COLO829 (cell line): ENCODE results near the gene RNF19B.
"Not testable (repeated sequence)": the region's sequence is repeated elsewhere in the genome, so short reads cannot be mapped to it uniquely, and the experiment has no call there.

Experiments used
- DNase-seq: peaks from one replicate; pipeline ENCODE4 v3.0.0; 2012; ENCODE audit warnings: low spot score

The RNF19B gene

GRCh38 chr1:32991819-32992488 lies 27.3 kb upstream of the RNF19B start:
- DNase-seq: no peak

GRCh38 chr1:32991386-32991785 lies 26.8 kb upstream of the RNF19B start:
- no peak for DNase-seq

DNA sequence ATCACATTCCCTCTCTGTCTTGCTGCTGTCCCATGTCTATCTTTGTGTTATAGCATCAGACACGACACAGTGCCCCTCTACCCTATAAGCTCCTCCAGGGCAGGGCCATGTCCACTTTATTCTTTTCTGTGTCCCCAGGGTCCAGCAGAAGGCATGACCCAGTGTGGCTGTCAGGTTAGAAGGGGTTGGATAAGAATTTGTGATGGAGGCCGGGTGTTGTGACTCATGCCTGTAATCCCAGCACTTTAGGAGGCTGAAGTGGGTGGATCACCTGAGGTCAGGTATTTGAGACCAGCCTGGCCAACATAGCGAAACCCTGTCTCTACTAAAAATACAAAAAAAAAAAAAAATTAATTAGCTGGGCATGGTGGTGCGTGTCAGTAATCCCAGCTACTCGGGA lies 26.3 kb upstream of the RNF19B start:
- DNase-seq: no peak

- DNase-seq: peak; percentile 57
These were observed 24.8 kb upstream of the RNF19B start for GRCh38 chr1:32989160-32990050.

GRCh38 chr1:32988665-32989064 lies 24.1 kb upstream of the RNF19B start:
- no peak for DNase-seq

DNA sequence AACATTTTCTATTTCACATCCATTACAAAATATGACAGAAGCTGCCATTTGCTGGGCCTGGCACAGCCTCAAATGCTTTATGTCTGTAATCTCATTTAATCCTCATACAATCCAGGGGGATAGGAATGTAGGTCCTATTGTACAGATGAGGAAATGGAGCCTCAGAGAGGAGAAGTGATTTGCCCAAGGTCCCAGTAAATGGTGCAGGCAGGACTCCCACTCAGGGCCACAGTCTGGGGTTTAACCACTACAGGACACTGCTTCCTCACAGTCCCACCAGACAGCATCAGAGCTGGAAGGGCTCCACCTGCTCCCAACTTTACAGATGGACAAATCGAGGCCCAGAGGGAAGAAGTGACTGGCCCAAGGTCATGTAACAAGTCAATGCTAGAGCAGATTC lies 20.6 kb upstream of the RNF19B start:
- no peak for DNase-seq

GRCh38 chr1:32984455-32985171 lies 20.0 kb upstream of the RNF19B start:
- no peak for DNase-seq

GRCh38 chr1:32984090-32984454 lies 19.5 kb upstream of the RNF19B start:
- no peak for DNase-seq

GRCh38 chr1:32983020-32983419 lies 18.4 kb upstream of the RNF19B start:
- DNase-seq: no peak

- DNase-seq: no peak
These were observed 16.6 kb upstream of the RNF19B start for GRCh38 chr1:32981003-32981901.

DNA sequence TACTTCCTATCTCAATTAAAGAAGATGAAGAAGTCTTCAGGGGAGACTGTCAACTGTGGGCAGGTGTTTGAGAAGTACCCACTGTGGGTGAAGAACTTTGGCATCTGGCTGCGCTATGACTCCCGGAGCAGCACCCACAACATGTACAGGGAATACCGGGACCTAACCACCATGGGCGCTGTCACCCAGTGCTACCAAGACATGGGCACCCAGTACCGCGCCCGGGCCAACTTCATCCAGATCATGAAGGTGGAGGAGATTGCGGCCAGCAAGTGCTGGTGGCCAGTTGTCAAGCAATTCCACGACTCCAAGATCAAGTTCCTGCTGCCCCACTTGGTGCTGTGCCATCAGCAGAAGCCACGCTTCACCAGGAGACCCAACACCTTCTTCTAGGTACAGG lies 15.5 kb upstream of the RNF19B start:
- DNase-seq: no peak

DNA sequence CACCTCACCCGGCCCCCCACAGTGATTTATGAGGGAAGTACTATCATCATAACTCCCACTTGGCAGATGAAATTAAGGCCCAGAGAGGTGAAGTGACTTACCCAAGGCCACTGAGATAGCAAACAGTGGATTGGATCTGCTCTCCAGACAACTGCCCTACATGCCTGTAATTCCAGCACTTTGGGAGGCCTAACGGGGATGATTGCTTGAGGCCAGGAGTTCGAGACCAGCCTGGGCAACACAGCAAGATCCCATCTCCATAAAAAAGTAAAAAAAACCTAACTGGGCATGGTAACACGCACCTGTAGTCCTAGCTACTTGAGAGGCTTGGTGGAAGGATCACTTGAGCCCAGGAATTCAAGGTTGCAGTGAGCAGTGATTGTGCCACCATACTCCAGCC lies 14.2 kb upstream of the RNF19B start:
- DNase-seq: no peak

GRCh38 chr1:32977546-32978087 lies 13.0 kb upstream of the RNF19B start:
- no peak for DNase-seq

- not testable (repeated sequence) for DNase-seq
These were observed 10.4 kb upstream of the RNF19B start for GRCh38 chr1:32975055-32975454.

DNA sequence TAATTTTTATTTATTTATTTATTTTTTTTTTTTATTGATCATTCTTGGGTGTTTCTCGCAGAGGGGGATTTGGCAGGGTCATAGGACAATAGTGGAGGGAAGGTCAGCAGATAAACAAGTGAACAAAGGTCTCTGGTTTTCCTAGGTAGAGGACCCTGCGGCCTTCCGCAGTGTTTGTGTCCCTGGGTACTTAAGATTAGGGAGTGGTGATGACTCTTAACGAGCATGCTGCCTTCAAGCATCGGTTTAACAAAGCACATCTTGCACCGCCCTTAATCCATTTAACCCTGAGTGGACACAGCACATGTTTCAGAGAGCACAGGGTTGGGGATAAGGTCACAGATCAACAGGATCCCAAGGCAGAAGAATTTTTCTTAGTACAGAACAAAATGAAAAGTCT lies 8.8 kb upstream of the RNF19B start:
- not testable (repeated sequence) for DNase-seq

DNA sequence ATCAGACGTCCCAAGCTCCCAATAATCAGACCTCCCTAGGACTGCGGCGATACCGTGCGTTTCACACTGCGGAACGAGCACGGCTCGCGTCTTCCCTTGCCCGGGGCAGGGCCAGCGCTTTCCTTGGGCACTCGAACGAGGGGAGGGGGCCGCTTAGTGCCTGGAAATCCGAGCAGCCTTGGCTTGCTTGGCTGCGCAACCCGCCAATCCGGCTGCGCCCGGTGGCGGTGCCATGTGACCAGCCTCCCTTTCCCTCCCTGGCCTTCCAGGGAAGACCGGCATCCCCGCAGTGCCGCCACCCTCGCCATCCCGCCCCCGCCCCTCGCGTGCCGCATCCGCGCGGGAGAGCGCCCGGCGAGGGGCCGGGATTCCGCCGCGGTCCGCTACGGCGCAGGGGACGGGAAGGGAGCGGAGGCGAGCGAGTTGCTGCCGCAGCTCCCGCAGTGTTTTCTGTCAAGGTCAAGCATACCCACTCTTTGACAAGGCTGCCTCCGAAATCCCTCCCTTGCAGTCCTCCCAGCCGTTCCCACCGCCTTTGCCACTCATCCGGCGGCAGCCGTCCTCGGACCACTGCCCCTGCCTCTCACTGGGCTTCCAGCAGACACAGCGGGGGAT lies 8.3 kb upstream of the RNF19B start:
- no peak for DNase-seq

DNA sequence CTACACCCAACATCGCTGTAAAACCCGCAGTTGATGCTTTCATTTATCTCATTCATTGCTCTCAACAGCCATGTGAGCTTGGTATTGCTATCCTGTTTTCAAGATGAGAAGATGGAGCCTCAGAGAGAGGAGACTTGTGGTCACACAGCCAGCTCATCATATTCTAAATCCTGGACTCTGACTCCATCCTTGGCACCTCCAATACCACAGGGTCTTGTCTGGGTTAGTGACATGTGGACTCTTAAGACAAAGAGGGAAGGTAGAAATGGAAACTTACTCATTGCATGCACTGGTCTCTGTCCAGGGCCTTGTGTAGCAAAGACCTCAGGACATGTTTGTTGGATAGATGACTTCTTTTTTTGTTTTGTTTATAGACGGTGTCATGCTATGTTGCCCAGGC lies 7.0 kb upstream of the RNF19B start:
- no peak for DNase-seq

GRCh38 chr1:32971156-32971555 lies 6.5 kb upstream of the RNF19B start:
- DNase-seq: no peak

DNA sequence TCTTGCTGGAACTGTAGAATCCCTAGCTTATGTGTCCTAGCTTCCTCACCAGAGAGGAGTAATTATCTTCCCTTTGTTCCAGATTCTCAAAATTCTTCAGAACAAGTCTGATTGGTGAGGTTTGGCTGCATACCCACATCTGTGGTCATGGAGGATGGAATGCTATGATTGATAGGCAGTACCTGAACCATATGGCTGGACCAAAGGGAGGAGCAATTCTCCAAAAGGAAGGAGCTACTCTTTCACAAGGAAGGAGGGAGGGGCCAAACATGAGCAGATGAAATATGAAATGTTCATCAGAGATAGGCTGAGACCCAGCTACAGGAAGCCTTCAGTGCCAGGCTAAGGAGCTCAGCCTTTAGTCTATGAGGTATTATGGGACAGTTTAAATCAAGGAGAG lies 5.0 kb upstream of the RNF19B start:
- DNase-seq: no peak

- DNase-seq: no peak
These were observed 3.4 kb upstream of the RNF19B start for GRCh38 chr1:32967888-32968568.

DNA sequence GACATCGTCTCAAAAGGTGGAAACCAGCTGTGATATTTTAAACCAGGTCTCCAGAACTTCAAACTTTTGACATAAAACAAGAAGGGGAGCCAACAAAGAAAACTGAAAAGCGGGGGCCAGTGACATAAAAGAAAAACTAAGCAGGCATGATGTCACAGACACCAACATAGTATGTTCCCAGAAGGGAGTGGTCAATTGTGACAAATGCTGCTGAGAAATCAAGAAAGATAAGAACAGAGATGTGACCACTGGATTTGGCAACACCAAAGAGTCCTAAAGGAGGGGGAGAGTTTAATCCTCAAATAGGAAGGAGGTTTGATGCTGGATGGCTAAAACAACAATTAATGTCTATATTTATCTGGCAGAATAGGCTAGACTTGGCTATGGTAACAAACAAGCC lies 2.3 kb upstream of the RNF19B start:
- no peak for DNase-seq
